ENCODE results near the gene QDPR.

DNA sequence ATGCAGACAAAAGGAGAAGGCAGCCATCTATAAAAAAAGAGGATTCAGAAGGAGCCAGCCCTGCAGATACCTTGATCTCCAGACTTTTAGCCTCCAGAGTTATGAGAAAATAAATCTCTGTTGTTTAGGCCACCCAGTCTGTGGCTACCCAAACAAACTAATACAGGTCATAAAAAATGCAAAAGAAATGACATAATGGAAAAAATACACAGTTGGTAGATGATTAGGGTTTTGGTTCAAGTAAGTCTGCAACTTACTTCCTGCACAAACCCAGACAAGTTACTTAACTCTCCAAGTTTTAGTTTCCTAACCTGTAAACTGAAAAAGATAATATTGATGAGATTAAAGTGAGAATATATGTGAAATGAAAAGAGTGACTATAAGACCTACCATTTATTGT is 11.3 kb downstream of the QDPR start:
- no peak for TF ChIP-seq POLR2A (IDR thresholded peaks at IDR 0.05; ENCODE audit: low read depth, low read length)
- no peak for TF ChIP-seq SPI1 (IDR thresholded peaks at IDR 0.05; ENCODE audit: low read depth, low read length)
